IMR-90 (cell line): ENCODE measurements around the gene ZNF705A. TPM values are rescaled to one million over a fixed set of nuclear protein-coding genes. Genes with fewer than 3 reads are reported as not detected.

ENCODE experiments used
- ATAC-seq: fragments of 200-7000 bp; cut with Tn5 transposase; 2 replicates; pipeline ENCODE4 v1.9.1; 2020; ENCODE audit warnings: low read depth, mild to moderate bottlenecking, moderate library complexity
- BruUV-seq: library from RNA; stranded (reverse); fragments of 400-500 nt; replicated peaks from 2 replicates; lab custom pipeline; 2021; lab: Mats Ljungman, UMichigan
- CTCF ChIA-PET: fragments of 300-600 bp; formaldehyde crosslinking; extraction: SDS; loops from one replicate; lab custom pipeline; 2021; ENCODE audit warnings: antibody characterized with exemption; lab: Yijun Ruan, JAX
- POLR2A ChIA-PET: fragments of 300-600 bp; sonication (Branson Sonifier 250); formaldehyde crosslinking; loops from one replicate; lab custom pipeline; 2022; ENCODE audit warnings: antibody characterized with exemption; ENCODE audit not compliant: unreplicated experiment; lab: Charles Lee
- DNase-seq: peaks from one replicate; pipeline ENCODE4 v3.0.0; 2013
- H2AFZ ChIP-seq: replicated peaks from 2 replicates; pipeline ENCODE3; 2013; ENCODE audit warnings: low read length, mild to moderate bottlenecking; ENCODE audit not compliant: poor library complexity
- H2AK5ac ChIP-seq: 2 replicates; pipeline ENCODE4 v1.6.1; 2013; ENCODE audit warnings: low read depth, low read length, inconsistent platforms
- H2AK9ac ChIP-seq: replicated peaks from 2 replicates; pipeline ENCODE3; 2013; ENCODE audit warnings: mild to moderate bottlenecking, low read depth, low read length, moderate library complexity; ENCODE audit not compliant: poor library complexity
- H2BK120ac ChIP-seq: 2 replicates; pipeline ENCODE4 v1.6.1; 2013; ENCODE audit warnings: low read depth, low read length, inconsistent platforms
- H2BK15ac ChIP-seq: 3 replicates; pipeline ENCODE4 v1.6.1; 2013; ENCODE audit warnings: low read depth, low read length, inconsistent platforms
- H2BK20ac ChIP-seq: 2 replicates; pipeline ENCODE4 v1.6.1; 2013; ENCODE audit warnings: low read depth, mild to moderate bottlenecking, inconsistent platforms, low read length, moderate library complexity
- H2BK5ac ChIP-seq: 2 replicates; pipeline ENCODE4 v1.6.1; 2013; ENCODE audit warnings: mild to moderate bottlenecking, low read depth, low read length, inconsistent platforms; ENCODE audit not compliant: poor library complexity, severe bottlenecking
- H3K14ac ChIP-seq: replicated peaks from 2 replicates; pipeline ENCODE4 v1.6.1; 2013; ENCODE audit warnings: low read depth, low read length, inconsistent platforms
- H3K18ac ChIP-seq: 2 replicates; pipeline ENCODE4 v1.6.1; 2013; ENCODE audit warnings: low read depth, low read length, control low read depth
- H3K23ac ChIP-seq: 2 replicates; pipeline ENCODE4 v1.6.1; 2013; ENCODE audit warnings: low read depth, low read length, inconsistent platforms
- H3K27ac ChIP-seq: 2 replicates; pipeline ENCODE4 v1.5.1; 2013; ENCODE audit warnings: mild to moderate bottlenecking, control low read depth, low read length; ENCODE audit not compliant: insufficient read depth
- H3K27me3 ChIP-seq: 2 replicates; pipeline ENCODE4 v1.6.1; 2013; ENCODE audit warnings: low read length; ENCODE audit not compliant: control insufficient read depth, insufficient read depth
- H3K36me3 ChIP-seq: 2 replicates; pipeline ENCODE4 v1.6.1; 2013; ENCODE audit warnings: low read length, mixed read lengths; ENCODE audit not compliant: control insufficient read depth, insufficient read depth
- H3K4ac ChIP-seq: 2 replicates; pipeline ENCODE4 v1.6.1; 2013; ENCODE audit warnings: low read depth, low read length, inconsistent platforms
- H3K4me1 ChIP-seq: 2 replicates; pipeline ENCODE4 v1.6.1; 2013; ENCODE audit warnings: low read length, mixed read lengths; ENCODE audit not compliant: control insufficient read depth, insufficient read depth
- H3K4me2 ChIP-seq: 2 replicates; pipeline ENCODE4 v1.6.1; 2013; ENCODE audit warnings: low read depth, mild to moderate bottlenecking, control low read depth, low read length, moderate library complexity
- H3K4me3 ChIP-seq: 2 replicates; pipeline ENCODE4 v1.5.1; 2013; ENCODE audit warnings: low read depth, mild to moderate bottlenecking, control low read depth, low read length, moderate library complexity; ENCODE audit not compliant: insufficient read depth
- H3K56ac ChIP-seq: 2 replicates; pipeline ENCODE4 v1.6.1; 2013; ENCODE audit warnings: low read length, inconsistent platforms; ENCODE audit not compliant: insufficient read depth; ENCODE audit errors: extremely low read depth
- H3K79me1 ChIP-seq, 2 experiments: 2 replicates each; pipeline ENCODE4 v1.6.1; 2013; ENCODE audit warnings: low read length in 2 of 2, inconsistent platforms in 1 of 2, low read depth in 1 of 2
- H3K9ac ChIP-seq: 2 replicates; pipeline ENCODE4 v1.6.1; 2013; ENCODE audit warnings: low read depth, low read length, control low read depth
- H3K9me1 ChIP-seq: 2 replicates; pipeline ENCODE4 v1.6.1; 2013; ENCODE audit warnings: low read length, inconsistent platforms; ENCODE audit not compliant: insufficient read depth
- H3K9me3 ChIP-seq: 2 replicates; pipeline ENCODE4 v1.6.1; 2013; ENCODE audit warnings: low read length; ENCODE audit not compliant: control insufficient read depth, insufficient read depth
- H4K20me1 ChIP-seq: 2 replicates; pipeline ENCODE4 v1.6.1; 2013; ENCODE audit warnings: low read length, inconsistent platforms; ENCODE audit not compliant: insufficient read depth
- H4K5ac ChIP-seq: 2 replicates; pipeline ENCODE4 v1.6.1; 2013; ENCODE audit warnings: mild to moderate bottlenecking, low read depth, low read length, control low read depth
- H4K8ac ChIP-seq, 2 experiments: 2 replicates each; pipeline ENCODE4 v1.6.1; 2013; ENCODE audit warnings: low read depth in 2 of 2, low read length in 2 of 2, control low read depth in 1 of 2, inconsistent platforms in 1 of 2
- H4K91ac ChIP-seq: 2 replicates; pipeline ENCODE4 v1.6.1; 2013; ENCODE audit warnings: low read depth, low read length, inconsistent platforms; ENCODE audit not compliant: insufficient read depth
- ELK1 ChIP-seq: fragments of 150-350 bp; IDR thresholded peaks from 2 replicates; pipeline ENCODE4 v1.6.1; 2016; ENCODE audit warnings: low read depth, mild to moderate bottlenecking, low read length, moderate library complexity, borderline replicate concordance
- FOS ChIP-seq: fragments of 150-350 bp; IDR thresholded peaks from 2 replicates; pipeline ENCODE4 v1.6.1; 2016; ENCODE audit warnings: low read depth, low read length
- POLR2A ChIP-seq: IDR thresholded peaks from 2 replicates; pipeline ENCODE4 v1.6.1; 2012; ENCODE audit warnings: mild to moderate bottlenecking, low read depth, low read length
- dilution Hi-C: fragments of 300-500 bp; cut with HindIII; formaldehyde crosslinking; loops from one replicate; pipeline ENCODE4 v1.14.3; 2018; ENCODE audit warnings: low sequenced_read_pairs; ENCODE audit not compliant: unreplicated experiment
- in situ Hi-C: fragments of 300-500 bp; cut with MboI; formaldehyde crosslinking; loops from 3 replicates; pipeline ENCODE4 v1.14.3; 2019; ENCODE audit warnings: low sequenced_read_pairs, inconsistent platforms, mixed read lengths
- intact Hi-C: fragments of 100-400 bp; cut with micrococcal nuclease; formaldehyde crosslinking; loops from 2 replicates; pipeline ENCODE4 v1.10.0; 2022
- polyA plus RNA-seq, 3 experiments: library from polyadenylated mRNA; depleted of rRNA; stranded (reverse); fragments of >200 nt; gene quantifications; 2 replicates each; pipeline ENCODE4 v1.2.3, GENCODE V29; 2012; ENCODE audit warnings: low replicate concordance in 1 of 3
- total RNA-seq: library from RNA; depleted of rRNA; stranded (reverse); fragments of >200 nt; gene quantifications from 2 replicates; pipeline ENCODE4 v1.2.3, GENCODE V29; 2012

The ZNF705A gene
- total and polyA plus RNA-seq, 2 of the 4 experiments (the other 2 are of a cell fraction), result not detected

- DNase-seq, result no peak
- Histone ChIP-seq H2AK5ac (no peak overlapping the region), H3K9me1 (0 out of 2 replicates have a peak, but pooled peaks cover 5% of the 10 kb centered on the region), H2BK15ac (no peak overlapping the region), H3K9me3 (no peaks in the 10 kb centered on the region), H3K27me3 (no peaks in the 10 kb centered on the region), H3K4ac (no peak overlapping the region), H4K8ac (no peak overlapping the region), H4K20me1 (no peaks in the 10 kb centered on the region), H3K79me1 (no peaks in the 10 kb centered on the region), H3K23ac (no peak overlapping the region), H3K4me2 (no peak overlapping the region), H3K4me1 (peaks cover 3% of the 10 kb centered on the region), H4K91ac (no peak overlapping the region), H3K14ac (no peak overlapping the region), H2BK20ac (no peak overlapping the region), H3K9ac (no peak overlapping the region), H2BK120ac (no peak overlapping the region), H2AK9ac (no peak overlapping the region), H4K5ac (no peak overlapping the region), H3K36me3 (no peaks in the 10 kb centered on the region), H2AFZ (no peak overlapping the region), H3K4me3 (no peak overlapping the region), H3K27ac (no peak overlapping the region), H3K56ac (no peak overlapping the region), H3K18ac (no peak overlapping the region), H2BK5ac (no peak overlapping the region)
- ChIA-PET CTCF (no interaction called here), POLR2A (no interaction called here)
- intact Hi-C loops (no loop called here), dilution Hi-C loops (no loop called here), in situ Hi-C loops (no loop called here)
- TF ChIP-seq ELK1 (no peak), POLR2A (no peak), FOS (no peak)
- no TSS peak for BruUV-seq
- no peak for ATAC-seq
These were observed 13.6 kb upstream of the ZNF705A start for GRCh38 chr12:8143261-8143660.
